GM12878 (cell line): ENCODE measurements around the gene OPCML. TPM values are rescaled to one million over a fixed set of nuclear protein-coding genes. Genes with fewer than 3 reads are reported as not detected.

ENCODE experiments used
- ATAC-seq: fragments of 200-7000 bp; cut with Tn5 transposase; 3 replicates; pipeline ENCODE4 v1.9.1; 2020; ENCODE audit warnings: mild to moderate bottlenecking, moderate library complexity
- BruUV-seq: library from RNA; stranded (reverse); fragments of 400-500 nt; replicated peaks from 2 replicates; lab custom pipeline; 2021; lab: Mats Ljungman, UMichigan
- CTCF ChIA-PET: fragments of 300-600 bp; sonication (Branson Sonifier 250); formaldehyde crosslinking; extraction: SDS; loops from one replicate; lab custom pipeline; 2021; ENCODE audit warnings: inconsistent platforms; lab: Yijun Ruan, JAX
- POLR2A ChIA-PET: fragments of 350-600 bp; formaldehyde crosslinking; extraction: SDS; loops from one replicate; lab custom pipeline; 2021; ENCODE audit warnings: inconsistent platforms; lab: Charles Lee
- RAD21 ChIA-PET: fragments of 300-600 bp; sonication (Branson Sonifier 250); formaldehyde crosslinking; loops from one replicate; lab custom pipeline; 2023; ENCODE audit warnings: antibody characterized with exemption; ENCODE audit not compliant: unreplicated experiment; lab: Charles Lee
- SMC1A ChIA-PET: fragments of 300-600 bp; sonication (Branson Sonifier 250); formaldehyde crosslinking; loops from one replicate; lab custom pipeline; 2023; ENCODE audit not compliant: unreplicated experiment, uncharacterized antibody; lab: Charles Lee
- DNase-seq: peaks from one replicate; pipeline ENCODE4 v3.0.0-alpha.2; 2011; ENCODE audit warnings: low read depth, low spot score
- FAIRE-seq: peaks from 3 replicates; lab custom pipeline; 2011; peaks lifted over from hg19 to GRCh38; lab: Jason Lieb, UNC
- H2AFZ ChIP-seq: 2 replicates; pipeline ENCODE4 v1.6.0; 2011; ENCODE audit warnings: low read depth, low read length, control low read depth; ENCODE audit not compliant: control insufficient read depth
- H3K27ac ChIP-seq: 2 replicates; pipeline ENCODE4 v1.5.1; 2011; ENCODE audit warnings: control low read depth; ENCODE audit not compliant: control insufficient read depth, insufficient read depth
- H3K27me3 ChIP-seq, 2 experiments: replicated peaks in 1 of 2; 2 replicates each; pipeline versions ENCODE4 v1.6.0 to v1.6.1; 2011; ENCODE audit warnings: low read length in 1 of 2; ENCODE audit not compliant: control insufficient read depth in 2 of 2, insufficient read depth in 2 of 2
- H3K36me3 ChIP-seq, 2 experiments: 2 replicates each; pipeline ENCODE4 v1.5.1; 2011; ENCODE audit warnings: low read length in 1 of 2; ENCODE audit not compliant: control insufficient read depth in 2 of 2, insufficient read depth in 2 of 2
- H3K4me1 ChIP-seq: 2 replicates; pipeline ENCODE4 v1.6.1; 2011; ENCODE audit warnings: mild to moderate bottlenecking, low read length, moderate library complexity, mixed read lengths; ENCODE audit not compliant: control insufficient read depth, insufficient read depth
- H3K4me2 ChIP-seq: 2 replicates; pipeline ENCODE4 v1.6.0; 2011; ENCODE audit warnings: control low read depth; ENCODE audit not compliant: control insufficient read depth, insufficient read depth
- H3K4me3 ChIP-seq: fragments of 200-600 bp; sonication (generic); 2 replicates; pipeline ENCODE4 v1.5.1; 2016
- H3K79me2 ChIP-seq: 2 replicates; pipeline ENCODE4 v1.6.0; 2011; ENCODE audit warnings: low read length; ENCODE audit not compliant: control insufficient read depth, insufficient read depth
- H3K9ac ChIP-seq: 2 replicates; pipeline ENCODE4 v1.8.0; 2011; ENCODE audit warnings: low read length, control low read depth, mixed read lengths; ENCODE audit not compliant: control insufficient read depth, insufficient read depth
- H3K9me3 ChIP-seq: replicated peaks from 3 replicates; pipeline ENCODE4 v1.5.1; 2011; ENCODE audit warnings: mild to moderate bottlenecking, low read length; ENCODE audit not compliant: control insufficient read depth, insufficient read depth
- H4K20me1 ChIP-seq: 2 replicates; pipeline ENCODE4 v1.6.0; 2011; ENCODE audit not compliant: control insufficient read depth, insufficient read depth
- ATF7 ChIP-seq: fragments of 450-650 bp; IDR thresholded peaks from 2 replicates; pipeline ENCODE4 v1.6.1; 2016; ENCODE audit warnings: low read depth, mild to moderate bottlenecking
- CBFB ChIP-seq: IDR thresholded peaks from 2 replicates; pipeline ENCODE4 v1.6.1; 2016; ENCODE audit warnings: antibody characterized with exemption, low read depth
- E4F1 ChIP-seq: fragments of 450-650 bp; IDR thresholded peaks from 2 replicates; pipeline ENCODE4 v1.6.1; 2018; ENCODE audit warnings: borderline replicate concordance, mild to moderate bottlenecking; ENCODE audit not compliant: partially characterized antibody
- PAX8 ChIP-seq: fragments of 450-650 bp; IDR thresholded peaks from 2 replicates; pipeline ENCODE4 v1.6.1; 2017; ENCODE audit warnings: mild to moderate bottlenecking, moderate library complexity
- POLR2AphosphoS2 ChIP-seq: IDR thresholded peaks from 2 replicates; pipeline ENCODE4 v1.6.1; 2011; ENCODE audit warnings: low read depth, mild to moderate bottlenecking, low read length, improper control_type of control experiment, moderate library complexity
- RAD21 ChIP-seq: IDR thresholded peaks from 2 replicates; pipeline ENCODE4 v1.6.1; 2011; ENCODE audit warnings: mild to moderate bottlenecking, low read depth, low read length, moderate library complexity; ENCODE audit not compliant: insufficient read depth
- RAD51 ChIP-seq: fragments of 450-650 bp; IDR thresholded peaks from 2 replicates; pipeline ENCODE4 v1.6.1; 2016; ENCODE audit warnings: moderate library complexity, mild to moderate bottlenecking, inconsistent platforms
- RUNX3 ChIP-seq: IDR thresholded peaks from 2 replicates; pipeline ENCODE4 v1.6.1; 2012; ENCODE audit warnings: low read length, inconsistent platforms
- SMARCA5 ChIP-seq: fragments of 450-650 bp; IDR thresholded peaks from 2 replicates; pipeline ENCODE4 v1.6.1; 2017; ENCODE audit warnings: mild to moderate bottlenecking
- SRF ChIP-seq, 2 experiments: IDR thresholded peaks; 2 replicates each; pipeline ENCODE4 v1.6.1; 2011; ENCODE audit warnings: low read depth in 2 of 2, low read length in 2 of 2, mild to moderate bottlenecking in 1 of 2, moderate library complexity in 1 of 2
- ZBTB4 ChIP-seq: fragments of 450-650 bp; formaldehyde crosslinking; IDR thresholded peaks from 2 replicates; pipeline ENCODE4 v1.4.0; 2022; ENCODE audit warnings: mild to moderate bottlenecking, moderate library complexity
- WGBS: methylation state at CpG from one replicate; pipeline ENCODE4 v1.1.6; 2016; ENCODE audit warnings: low lambda C conversion rate; ENCODE audit not compliant: insufficient replicate concordance, insufficient coverage; ENCODE audit errors: missing lambda C conversion rate; 5-methylcytosine and 5-hydroxymethylcytosine counted together
- in situ Hi-C: fragments of 300-500 bp; cut with MboI; formaldehyde crosslinking; loops from 9 replicates; pipeline ENCODE4 v1.14.3; 2018; ENCODE audit warnings: mixed read lengths
- intact Hi-C: fragments of 100-400 bp; cut with micrococcal nuclease; formaldehyde crosslinking; loops from one replicate; pipeline ENCODE4 v1.14.2; 2022; ENCODE audit not compliant: unreplicated experiment
- polyA plus RNA-seq, 11 experiments: library from polyadenylated mRNA; depleted of rRNA in 4 of 11; unstranded in 6 of 11; stranded (reverse) in 5 of 11; fragments of >200 nt; fragmentation: Nextera tagmentation in 4 of 11; fragmentation: Illumina TruSeq in 1 of 11; extraction: Ambion mirVana in 4 of 11; extraction: Trizol in 1 of 11; gene quantifications; 1 replicate in 1 of 11; 2 replicates in 10 of 11; pipeline versions ENCODE4 v1.2.1 to v1.2.3, GENCODE V29; 2011 to 2016; ENCODE audit warnings: inconsistent platforms in 2 of 11, missing spikeins in 2 of 11, low read depth in 1 of 11
- total RNA-seq, 4 experiments: library from RNA; depleted of rRNA in 3 of 4; stranded (reverse); fragments of >200 nt in 3 of 4; fragmentation: Illumina TruSeq in 1 of 4; extraction: Trizol in 1 of 4; gene quantifications; 2 replicates each; pipeline versions ENCODE4 v1.2.1 to v1.2.3, GENCODE V29; 2013 to 2021
- TF ChIP-seq, protein P1 (sequence below): IDR thresholded peaks from 2 replicates; pipeline ENCODE4 v1.6.1; 2011; ENCODE audit warnings: borderline replicate concordance, low read depth, mild to moderate bottlenecking, moderate library complexity, low read length; ENCODE audit not compliant: insufficient read depth, poor library complexity, severe bottlenecking
- TF ChIP-seq, protein P2 (sequence below): fragments of 450-650 bp; IDR thresholded peaks from 2 replicates; pipeline ENCODE4 v1.6.1; 2017; ENCODE audit warnings: mild to moderate bottlenecking

Gene OPCML
- total and polyA plus RNA-seq, 10 of the 15 experiments (the other 5 are each of a cell fraction or from before 2014, with no cell fraction given), result 0.84 TPM; not detected in 9

GRCh38 chr11:133524488-133524887, 7.8 kb downstream of the OPCML start:
- Histone ChIP-seq H3K4me2 (no peak overlapping the region), H3K4me3 (no peak overlapping the region), H3K9me3 (no peaks in the 10 kb centered on the region; the same call in 2 of the 3 replicates), H3K9ac (no peak overlapping the region), H3K36me3 (no peaks in the 10 kb centered on the region), H4K20me1 (no peaks in the 10 kb centered on the region), H2AFZ (no peak overlapping the region), H3K27me3 (no peaks in the 10 kb centered on the region; a peak in 1 of 4 replicates), H3K79me2 (no peaks in the 10 kb centered on the region), H3K4me1 (no peaks in the 10 kb centered on the region), H3K27ac (no peak overlapping the region)
- FAIRE-seq (no peak), ATAC-seq (no peak), DNase-seq (no peak)
- ChIA-PET SMC1A (interaction anchor here (0.6 kb wide), 1 partner anchor 11 kb away, joined by 3 read pairs; no protein-coding TSS in a partner anchor), RAD21 (no interaction called here), POLR2A (no interaction called here), CTCF (no interaction called here)
- intact Hi-C loops (no loop called here), in situ Hi-C loops (no loop called here)
- WGBS, result 61% methylated on average over 8 of the region's 8 CpGs
- BruUV-seq, result no TSS peak
- no peak for TF ChIP-seq ATF7
- TF ChIP-seq E4F1, result no peak
- TF ChIP-seq PAX8, result no peak
- TF ChIP-seq, protein P1, sequence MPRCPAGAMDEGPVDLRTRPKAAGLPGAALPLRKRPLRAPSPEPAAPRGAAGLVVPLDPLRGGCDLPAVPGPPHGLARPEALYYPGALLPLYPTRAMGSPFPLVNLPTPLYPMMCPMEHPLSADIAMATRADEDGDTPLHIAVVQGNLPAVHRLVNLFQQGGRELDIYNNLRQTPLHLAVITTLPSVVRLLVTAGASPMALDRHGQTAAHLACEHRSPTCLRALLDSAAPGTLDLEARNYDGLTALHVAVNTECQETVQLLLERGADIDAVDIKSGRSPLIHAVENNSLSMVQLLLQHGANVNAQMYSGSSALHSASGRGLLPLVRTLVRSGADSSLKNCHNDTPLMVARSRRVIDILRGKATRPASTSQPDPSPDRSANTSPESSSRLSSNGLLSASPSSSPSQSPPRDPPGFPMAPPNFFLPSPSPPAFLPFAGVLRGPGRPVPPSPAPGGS, result no peak
- TF ChIP-seq RAD21, result no peak
- no peak for TF ChIP-seq SRF (IDR thresholded peaks at IDR 0.05; ENCODE audit: low read depth in 2 of 2, low read length in 2 of 2)
- no peak for TF ChIP-seq CBFB
- no peak for TF ChIP-seq RAD51
- TF ChIP-seq ZBTB4 (CRISPR knock-in tag), result no peak
- TF ChIP-seq, protein P2, sequence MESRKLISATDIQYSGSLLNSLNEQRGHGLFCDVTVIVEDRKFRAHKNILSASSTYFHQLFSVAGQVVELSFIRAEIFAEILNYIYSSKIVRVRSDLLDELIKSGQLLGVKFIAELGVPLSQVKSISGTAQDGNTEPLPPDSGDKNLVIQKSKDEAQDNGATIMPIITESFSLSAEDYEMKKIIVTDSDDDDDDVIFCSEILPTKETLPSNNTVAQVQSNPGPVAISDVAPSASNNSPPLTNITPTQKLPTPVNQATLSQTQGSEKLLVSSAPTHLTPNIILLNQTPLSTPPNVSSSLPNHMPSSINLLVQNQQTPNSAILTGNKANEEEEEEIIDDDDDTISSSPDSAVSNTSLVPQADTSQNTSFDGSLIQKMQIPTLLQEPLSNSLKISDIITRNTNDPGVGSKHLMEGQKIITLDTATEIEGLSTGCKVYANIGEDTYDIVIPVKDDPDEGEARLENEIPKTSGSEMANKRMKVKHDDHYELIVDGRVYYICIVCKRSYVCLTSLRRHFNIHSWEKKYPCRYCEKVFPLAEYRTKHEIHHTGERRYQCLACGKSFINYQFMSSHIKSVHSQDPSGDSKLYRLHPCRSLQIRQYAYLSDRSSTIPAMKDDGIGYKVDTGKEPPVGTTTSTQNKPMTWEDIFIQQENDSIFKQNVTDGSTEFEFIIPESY, result no peak
- no peak for TF ChIP-seq SMARCA5
- no peak for TF ChIP-seq POLR2AphosphoS2
- no peak for TF ChIP-seq RUNX3
